Parathyroid adenoma (tissue), 2 donors: ENCODE data around the gene CA11.
A peak's percentile ranks its signal among the peaks of the same experiment; 100 is the strongest.
"Not testable (repeated sequence)": the region's sequence is repeated elsewhere in the genome, so short reads cannot be mapped to it uniquely, and the experiment has no call there.

ENCODE experiments used
- H2AFZ ChIP-seq: fragments of 300-600 bp; sonication (generic); one replicate; pipeline ENCODE4 v1.7.0; 2017; ENCODE audit warnings: antibody characterized with exemption, mild to moderate bottlenecking
- H3K27ac ChIP-seq: fragments of 300-600 bp; sonication (generic); one replicate; pipeline ENCODE4 v1.7.0; 2017
- H3K27me3 ChIP-seq: fragments of 300-600 bp; sonication (generic); one replicate; pipeline ENCODE4 v1.7.0; 2017; ENCODE audit warnings: low read length; ENCODE audit not compliant: control insufficient read depth, insufficient read depth
- H3K36me3 ChIP-seq: fragments of 300-600 bp; sonication (generic); one replicate; pipeline ENCODE4 v1.7.0; 2017; ENCODE audit warnings: low read length; ENCODE audit not compliant: control insufficient read depth, insufficient read depth
- H3K4me1 ChIP-seq: fragments of 300-600 bp; sonication (generic); one replicate; pipeline ENCODE4 v1.7.0; 2017; ENCODE audit warnings: control low read depth
- H3K4me2 ChIP-seq: fragments of 300-600 bp; sonication (generic); one replicate; pipeline ENCODE4 v1.7.0; 2017; ENCODE audit warnings: low read length
- H3K4me3 ChIP-seq: fragments of 300-600 bp; sonication (generic); one replicate; pipeline ENCODE4 v1.7.0; 2017; ENCODE audit warnings: low read depth, low read length
- H3K79me2 ChIP-seq: fragments of 300-600 bp; sonication (generic); one replicate; pipeline ENCODE4 v1.7.0; 2017; ENCODE audit warnings: control low read depth
- H3K9ac ChIP-seq: fragments of 300-600 bp; sonication (generic); one replicate; pipeline ENCODE4 v1.7.0; 2017; ENCODE audit warnings: mild to moderate bottlenecking
- H3K9me3 ChIP-seq: fragments of 300-600 bp; sonication (generic); one replicate; pipeline ENCODE4 v1.7.0; 2017; ENCODE audit warnings: low read length; ENCODE audit not compliant: control insufficient read depth
- TF ChIP-seq, protein P1 (sequence below): fragments of 300-600 bp; sonication (generic); IDR thresholded peaks from one replicate; pipeline ENCODE4 v1.7.0; 2017; ENCODE audit warnings: antibody characterized with exemption, mild to moderate bottlenecking
- donor health status: primary hyperparathyroidism.

CA11 gene

DNA sequence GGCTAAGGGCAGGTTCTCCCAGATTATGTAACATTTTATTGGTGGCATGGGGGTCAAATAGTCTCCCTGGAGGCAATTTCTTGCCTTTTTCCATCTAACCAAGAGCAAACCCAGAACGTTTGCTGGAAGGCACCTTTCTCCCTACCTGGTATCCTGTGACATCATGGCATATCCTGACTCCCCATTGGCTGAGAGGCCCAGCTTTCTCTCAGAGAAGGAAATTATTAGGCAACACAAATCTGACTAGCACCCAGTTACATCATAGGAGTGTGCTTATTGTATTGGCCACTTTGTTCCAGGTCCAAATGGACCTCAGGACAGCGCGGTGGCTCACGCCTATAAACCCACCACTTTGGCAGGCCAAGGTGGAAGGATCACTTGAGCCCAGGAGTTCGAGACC is 13.8 kb upstream of the CA11 start:
- H3K9ac ChIP-seq = no peak overlapping the region
- no peak overlapping the region for H3K4me3 ChIP-seq
- H3K79me2 ChIP-seq = no peaks in the 10 kb centered on the region
- no peaks in the 10 kb centered on the region for H3K36me3 ChIP-seq
- no peak overlapping the region for H3K4me2 ChIP-seq
- no peak overlapping the region for H2AFZ ChIP-seq
- H3K9me3 ChIP-seq = no peaks in the 10 kb centered on the region
- no peaks in the 10 kb centered on the region for H3K27me3 ChIP-seq
- no peaks in the 10 kb centered on the region for H3K4me1 ChIP-seq
- TF ChIP-seq, protein P1, sequence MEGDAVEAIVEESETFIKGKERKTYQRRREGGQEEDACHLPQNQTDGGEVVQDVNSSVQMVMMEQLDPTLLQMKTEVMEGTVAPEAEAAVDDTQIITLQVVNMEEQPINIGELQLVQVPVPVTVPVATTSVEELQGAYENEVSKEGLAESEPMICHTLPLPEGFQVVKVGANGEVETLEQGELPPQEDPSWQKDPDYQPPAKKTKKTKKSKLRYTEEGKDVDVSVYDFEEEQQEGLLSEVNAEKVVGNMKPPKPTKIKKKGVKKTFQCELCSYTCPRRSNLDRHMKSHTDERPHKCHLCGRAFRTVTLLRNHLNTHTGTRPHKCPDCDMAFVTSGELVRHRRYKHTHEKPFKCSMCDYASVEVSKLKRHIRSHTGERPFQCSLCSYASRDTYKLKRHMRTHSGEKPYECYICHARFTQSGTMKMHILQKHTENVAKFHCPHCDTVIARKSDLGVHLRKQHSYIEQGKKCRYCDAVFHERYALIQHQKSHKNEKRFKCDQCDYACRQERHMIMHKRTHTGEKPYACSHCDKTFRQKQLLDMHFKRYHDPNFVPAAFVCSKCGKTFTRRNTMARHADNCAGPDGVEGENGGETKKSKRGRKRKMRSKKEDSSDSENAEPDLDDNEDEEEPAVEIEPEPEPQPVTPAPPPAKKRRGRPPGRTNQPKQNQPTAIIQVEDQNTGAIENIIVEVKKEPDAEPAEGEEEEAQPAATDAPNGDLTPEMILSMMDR = no peak
- no peak overlapping the region for H3K27ac ChIP-seq

DNA sequence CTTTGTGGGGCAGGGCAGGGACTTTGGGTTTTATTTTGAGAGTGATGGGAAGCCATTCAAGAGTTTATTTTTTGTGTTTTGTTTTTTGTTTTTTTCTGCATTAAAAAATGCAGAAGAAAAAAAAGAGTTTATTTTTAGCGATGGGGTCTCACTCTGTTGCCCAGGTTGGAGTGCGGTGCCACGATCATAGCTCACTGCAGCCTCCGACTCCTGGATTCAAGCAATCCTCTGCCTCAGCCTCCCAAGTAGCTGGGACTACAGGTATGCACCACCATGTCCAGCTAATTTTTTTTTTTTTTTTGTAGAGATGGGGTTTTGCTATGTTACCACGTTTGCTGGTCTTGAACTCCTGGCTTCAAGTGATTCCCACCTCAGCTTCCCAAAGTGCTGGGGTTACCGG is 12.5 kb upstream of the CA11 start:
- Histone ChIP-seq H3K79me2 (no peaks in the 10 kb centered on the region), H3K27me3 (no peaks in the 10 kb centered on the region), H3K4me3 (no peak overlapping the region), H3K9ac (no peak overlapping the region), H3K27ac (no peak overlapping the region), H3K36me3 (no peaks in the 10 kb centered on the region), H3K9me3 (no peaks in the 10 kb centered on the region), H2AFZ (no peak overlapping the region), H3K4me2 (no peak overlapping the region), H3K4me1 (no peaks in the 10 kb centered on the region)
- TF ChIP-seq, protein P1 = no peak

DNA sequence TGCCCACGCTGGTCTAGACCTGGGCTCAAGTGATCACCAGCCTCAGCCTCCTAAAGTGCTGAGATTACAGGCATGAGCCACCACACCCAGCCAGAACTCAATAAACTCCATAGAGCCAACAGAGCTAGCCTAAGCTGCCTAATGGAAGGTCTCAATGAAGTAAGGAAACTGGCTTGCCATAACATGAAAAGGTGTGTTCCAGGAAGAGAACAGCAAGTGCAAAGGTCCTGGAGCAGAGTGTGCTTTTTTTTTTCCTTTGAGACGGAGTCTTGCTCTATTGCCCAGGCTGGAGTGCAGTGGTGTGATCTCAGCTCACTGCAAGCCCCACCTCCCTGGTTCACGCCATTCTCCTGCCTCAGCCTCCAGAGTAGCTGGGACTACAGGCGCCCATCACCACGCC is 11.8 kb upstream of the CA11 start:
- H3K27ac ChIP-seq, H3K4me3 ChIP-seq, H3K9me3 ChIP-seq, H3K27me3 ChIP-seq, H3K36me3 ChIP-seq, H3K4me1 ChIP-seq, H3K79me2 ChIP-seq, H3K4me2 ChIP-seq, H2AFZ ChIP-seq, H3K9ac ChIP-seq: not testable (repeated sequence)

DNA sequence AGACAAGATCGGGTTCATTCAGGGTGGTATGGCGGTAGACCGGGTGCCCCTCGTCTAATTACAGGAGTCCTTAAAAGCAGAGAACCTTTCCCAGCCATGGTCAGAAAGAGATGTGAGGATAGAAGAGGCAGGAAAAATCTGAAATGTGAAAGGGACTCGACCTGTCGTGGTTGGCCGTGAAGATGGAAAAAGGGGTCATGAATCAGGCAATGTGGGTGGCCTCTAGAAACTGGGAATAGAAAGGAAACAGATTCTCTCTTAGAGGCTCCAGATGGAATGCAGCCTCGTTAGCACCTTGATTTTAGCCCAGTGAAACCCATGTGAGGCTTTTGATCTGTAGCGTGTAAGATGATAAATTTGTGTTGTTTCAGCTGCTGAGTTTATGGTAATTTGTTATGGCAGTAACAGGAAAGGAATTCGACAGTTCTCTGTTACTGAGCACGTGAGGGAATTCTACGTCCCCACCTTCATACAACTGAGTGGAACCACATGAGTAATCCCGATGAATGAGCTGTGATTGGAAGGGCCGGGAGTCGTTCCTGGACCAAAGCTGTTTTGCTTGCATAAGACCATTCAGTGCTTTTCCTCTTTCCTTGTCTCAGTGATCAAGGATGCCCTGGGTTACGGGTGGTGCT is 11.0 kb upstream of the CA11 start:
- H3K4me3 ChIP-seq = no peak overlapping the region
- H3K36me3 ChIP-seq = no peaks in the 10 kb centered on the region
- peak overlapping the region; percentile 39 for H2AFZ ChIP-seq
- H3K9me3 ChIP-seq = no peaks in the 10 kb centered on the region
- no peaks in the 10 kb centered on the region for H3K4me1 ChIP-seq
- no peaks in the 10 kb centered on the region for H3K27me3 ChIP-seq
- TF ChIP-seq, protein P1 = no peak
- no peaks in the 10 kb centered on the region for H3K79me2 ChIP-seq
- no peak overlapping the region for H3K9ac ChIP-seq
- H3K27ac ChIP-seq = no peak overlapping the region
- H3K4me2 ChIP-seq = no peak overlapping the region

DNA sequence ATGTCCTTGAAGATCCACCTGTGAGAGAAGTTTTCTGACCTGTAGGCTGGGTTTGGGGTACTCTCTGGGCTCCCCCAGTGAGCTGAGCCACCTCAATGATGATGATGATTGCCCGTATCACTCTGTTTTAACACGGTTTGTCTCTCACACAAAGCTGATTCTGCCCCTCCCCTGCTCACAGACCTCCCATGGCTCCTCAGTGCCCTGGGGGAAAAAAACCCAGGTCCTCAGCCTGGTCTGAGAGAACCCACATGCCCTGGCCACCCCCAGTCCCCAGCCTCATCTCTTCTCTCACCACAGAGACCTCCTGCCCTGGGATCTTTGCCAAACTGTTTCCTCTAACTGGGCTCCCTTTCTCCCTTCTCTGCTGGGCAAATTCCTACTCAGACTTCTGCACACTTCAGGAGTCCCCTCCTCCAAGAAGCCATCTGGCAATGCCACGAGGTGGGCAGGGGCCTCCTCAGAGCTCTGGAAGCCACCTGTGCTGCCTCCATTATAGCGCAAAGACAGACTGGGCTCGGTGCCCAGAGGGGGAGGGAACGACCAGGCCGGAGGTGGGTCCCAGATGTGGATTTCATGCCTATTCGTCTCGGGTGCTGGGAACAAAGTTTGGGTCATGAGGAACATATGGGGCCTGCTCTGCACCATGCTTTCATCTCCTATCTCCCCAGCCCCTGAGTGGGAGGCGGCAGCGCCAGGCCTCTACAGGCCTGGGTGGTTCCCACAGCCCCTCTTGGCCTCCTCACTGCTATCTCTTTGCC is 8.5 kb upstream of the CA11 start:
- Histone ChIP-seq H3K9ac (no peak overlapping the region), H2AFZ (no peak overlapping the region), H3K79me2 (no peaks in the 10 kb centered on the region), H3K9me3 (no peaks in the 10 kb centered on the region), H3K36me3 (no peaks in the 10 kb centered on the region), H3K4me2 (no peak overlapping the region), H3K27ac (no peak overlapping the region), H3K4me3 (no peak overlapping the region), H3K4me1 (peaks cover under 1% of the 10 kb centered on the region), H3K27me3 (no peaks in the 10 kb centered on the region)
- TF ChIP-seq, protein P1 = no peak
